GM03348 (cell line): ENCODE results near the gene ENAH.
"Not testable (repeated sequence)": the region's sequence is repeated elsewhere in the genome, so short reads cannot be mapped to it uniquely, and the experiment has no call there.

ENCODE experiments used
- DNase-seq: peaks from one replicate; pipeline ENCODE4 v3.0.0; 2012; ENCODE audit warnings: low spot score

The ENAH gene

GRCh38 chr1:225493591-225494246 lies 159.2 kb downstream of the ENAH start:
- DNase-seq: no peak

- DNase-seq: no peak
These were observed 164.2 kb downstream of the ENAH start for GRCh38 chr1:225488676-225489075.

- no peak for DNase-seq
These were observed 166.1 kb downstream of the ENAH start for GRCh38 chr1:225486856-225487255.

- no peak for DNase-seq
These were observed 166.9 kb downstream of the ENAH start for GRCh38 chr1:225485991-225486530.

GRCh38 chr1:225485226-225485625 lies 167.7 kb downstream of the ENAH start:
- no peak for DNase-seq

- DNase-seq: no peak
These were observed 168.2 kb downstream of the ENAH start for GRCh38 chr1:225484657-225485214.

GRCh38 chr1:225483818-225484656 lies 168.9 kb downstream of the ENAH start:
- no peak for DNase-seq

- DNase-seq: peak; percentile 69
These were observed 170.4 kb downstream of the ENAH start for GRCh38 chr1:225482421-225482950.

GRCh38 chr1:225481738-225482137 lies 171.2 kb downstream of the ENAH start:
- no peak for DNase-seq

- no peak for DNase-seq
These were observed 172.0 kb downstream of the ENAH start for GRCh38 chr1:225480825-225481434.

- DNase-seq: no peak
These were observed 172.8 kb downstream of the ENAH start for GRCh38 chr1:225479996-225480720.

- no peak for DNase-seq
These were observed 173.6 kb downstream of the ENAH start for GRCh38 chr1:225479341-225479740.

- DNase-seq: no peak
These were observed 175.5 kb downstream of the ENAH start for GRCh38 chr1:225477296-225477911.

- no peak for DNase-seq
These were observed 176.4 kb downstream of the ENAH start for GRCh38 chr1:225476538-225476988.

- no peak for DNase-seq
These were observed 176.8 kb downstream of the ENAH start for GRCh38 chr1:225476100-225476511.

GRCh38 chr1:225474986-225475820 lies 177.7 kb downstream of the ENAH start:
- DNase-seq: peak; percentile 94

- DNase-seq: no peak
These were observed 178.4 kb downstream of the ENAH start for GRCh38 chr1:225474439-225474985.

- DNase-seq: not testable (repeated sequence)
These were observed 179.1 kb downstream of the ENAH start for GRCh38 chr1:225473676-225474438.

- DNase-seq: not testable (repeated sequence)
These were observed 179.7 kb downstream of the ENAH start for GRCh38 chr1:225473266-225473665.
